GM12878 (cell line): ENCODE results near the gene GRK5. TPM values are rescaled to one million over a fixed set of nuclear protein-coding genes. Genes with fewer than 3 reads are reported as not detected.

Experiments used
- ATAC-seq: fragments of 200-7000 bp; cut with Tn5 transposase; 3 replicates; pipeline ENCODE4 v1.9.1; 2020; ENCODE audit warnings: mild to moderate bottlenecking, moderate library complexity
- BruUV-seq: library from RNA; stranded (reverse); fragments of 400-500 nt; replicated peaks from 2 replicates; lab custom pipeline; 2021; lab: Mats Ljungman, UMichigan
- CTCF ChIA-PET: fragments of 300-600 bp; sonication (Branson Sonifier 250); formaldehyde crosslinking; extraction: SDS; loops from one replicate; lab custom pipeline; 2021; ENCODE audit warnings: inconsistent platforms; lab: Yijun Ruan, JAX
- POLR2A ChIA-PET: fragments of 350-600 bp; formaldehyde crosslinking; extraction: SDS; loops from one replicate; lab custom pipeline; 2021; ENCODE audit warnings: inconsistent platforms; lab: Charles Lee
- RAD21 ChIA-PET: fragments of 300-600 bp; sonication (Branson Sonifier 250); formaldehyde crosslinking; loops from one replicate; lab custom pipeline; 2023; ENCODE audit warnings: antibody characterized with exemption; ENCODE audit not compliant: unreplicated experiment; lab: Charles Lee
- SMC1A ChIA-PET: fragments of 300-600 bp; sonication (Branson Sonifier 250); formaldehyde crosslinking; loops from one replicate; lab custom pipeline; 2023; ENCODE audit not compliant: unreplicated experiment, uncharacterized antibody; lab: Charles Lee
- DNase-seq: peaks from one replicate; pipeline ENCODE4 v3.0.0-alpha.2; 2011; ENCODE audit warnings: low read depth, low spot score
- FAIRE-seq: peaks from 3 replicates; lab custom pipeline; 2011; peaks lifted over from hg19 to GRCh38; lab: Jason Lieb, UNC
- H2AFZ ChIP-seq: 2 replicates; pipeline ENCODE4 v1.6.0; 2011; ENCODE audit warnings: low read depth, low read length, control low read depth; ENCODE audit not compliant: control insufficient read depth
- H3K27ac ChIP-seq: 2 replicates; pipeline ENCODE4 v1.5.1; 2011; ENCODE audit warnings: control low read depth; ENCODE audit not compliant: control insufficient read depth, insufficient read depth
- H3K27me3 ChIP-seq, 2 experiments: replicated peaks in 1 of 2; 2 replicates each; pipeline versions ENCODE4 v1.6.0 to v1.6.1; 2011; ENCODE audit warnings: low read length in 1 of 2; ENCODE audit not compliant: control insufficient read depth in 2 of 2, insufficient read depth in 2 of 2
- H3K36me3 ChIP-seq, 2 experiments: 2 replicates each; pipeline ENCODE4 v1.5.1; 2011; ENCODE audit warnings: low read length in 1 of 2; ENCODE audit not compliant: control insufficient read depth in 2 of 2, insufficient read depth in 2 of 2
- H3K4me1 ChIP-seq: 2 replicates; pipeline ENCODE4 v1.6.1; 2011; ENCODE audit warnings: mild to moderate bottlenecking, low read length, moderate library complexity, mixed read lengths; ENCODE audit not compliant: control insufficient read depth, insufficient read depth
- H3K4me2 ChIP-seq: 2 replicates; pipeline ENCODE4 v1.6.0; 2011; ENCODE audit warnings: control low read depth; ENCODE audit not compliant: control insufficient read depth, insufficient read depth
- H3K4me3 ChIP-seq: fragments of 200-600 bp; sonication (generic); 2 replicates; pipeline ENCODE4 v1.5.1; 2016
- H3K79me2 ChIP-seq: 2 replicates; pipeline ENCODE4 v1.6.0; 2011; ENCODE audit warnings: low read length; ENCODE audit not compliant: control insufficient read depth, insufficient read depth
- H3K9ac ChIP-seq: 2 replicates; pipeline ENCODE4 v1.8.0; 2011; ENCODE audit warnings: low read length, control low read depth, mixed read lengths; ENCODE audit not compliant: control insufficient read depth, insufficient read depth
- H3K9me3 ChIP-seq: replicated peaks from 3 replicates; pipeline ENCODE4 v1.5.1; 2011; ENCODE audit warnings: mild to moderate bottlenecking, low read length; ENCODE audit not compliant: control insufficient read depth, insufficient read depth
- H4K20me1 ChIP-seq: 2 replicates; pipeline ENCODE4 v1.6.0; 2011; ENCODE audit not compliant: control insufficient read depth, insufficient read depth
- CEBPB ChIP-seq, 2 experiments: fragments of 150-350 bp in 1 of 2; IDR thresholded peaks; 2 replicates each; pipeline ENCODE4 v1.6.1; 2012 to 2014; ENCODE audit warnings: low read depth in 2 of 2, low read length in 2 of 2, borderline replicate concordance in 1 of 2, inconsistent platforms in 1 of 2
- JUND ChIP-seq: IDR thresholded peaks from 2 replicates; pipeline ENCODE4 v1.6.1; 2012; ENCODE audit warnings: low read depth, mild to moderate bottlenecking, low read length, improper control_type of control experiment, moderate library complexity
- KLF5 ChIP-seq: fragments of 450-650 bp; IDR thresholded peaks from 2 replicates; pipeline ENCODE4 v1.6.1; 2014; ENCODE audit warnings: mild to moderate bottlenecking; ENCODE audit not compliant: partially characterized antibody
- MTA2 ChIP-seq: fragments of 450-650 bp; IDR thresholded peaks from 2 replicates; pipeline ENCODE4 v1.6.1; 2016; ENCODE audit warnings: low read depth, mild to moderate bottlenecking, moderate library complexity
- MXI1 ChIP-seq: fragments of 150-350 bp; IDR thresholded peaks from 2 replicates; pipeline ENCODE4 v1.6.1; 2011; ENCODE audit warnings: low read depth, mild to moderate bottlenecking, inconsistent platforms, low read length, improper control_type of control experiment
- SUZ12 ChIP-seq: fragments of 200-600 bp; sonication (generic); IDR thresholded peaks from one replicate; pipeline ENCODE4 v1.6.1; 2018; ENCODE audit warnings: antibody characterized with exemption, mild to moderate bottlenecking; ENCODE audit not compliant: unreplicated experiment
- ZNF217 ChIP-seq: fragments of 450-650 bp; IDR thresholded peaks from 2 replicates; pipeline ENCODE4 v1.6.1; 2017; ENCODE audit warnings: antibody characterized with exemption, mild to moderate bottlenecking
- ZNF592 ChIP-seq: fragments of 450-650 bp; IDR thresholded peaks from 2 replicates; pipeline ENCODE4 v1.6.1; 2017; ENCODE audit warnings: mild to moderate bottlenecking, moderate library complexity
- ZNF622 ChIP-seq: fragments of 450-650 bp; IDR thresholded peaks from 2 replicates; pipeline ENCODE4 v1.6.1; 2017; ENCODE audit warnings: mild to moderate bottlenecking, inconsistent platforms
- ZNF687 ChIP-seq: fragments of 450-650 bp; IDR thresholded peaks from 2 replicates; pipeline ENCODE4 v1.6.1; 2017; ENCODE audit warnings: mild to moderate bottlenecking, moderate library complexity
- ZSCAN29 ChIP-seq: fragments of 450-650 bp; IDR thresholded peaks from 2 replicates; pipeline ENCODE4 v1.6.1; 2017; ENCODE audit warnings: mild to moderate bottlenecking, moderate library complexity
- WGBS: methylation state at CpG from one replicate; pipeline ENCODE4 v1.1.6; 2016; ENCODE audit warnings: low lambda C conversion rate; ENCODE audit not compliant: insufficient replicate concordance, insufficient coverage; ENCODE audit errors: missing lambda C conversion rate; 5-methylcytosine and 5-hydroxymethylcytosine counted together
- in situ Hi-C: fragments of 300-500 bp; cut with MboI; formaldehyde crosslinking; loops from 9 replicates; pipeline ENCODE4 v1.14.3; 2018; ENCODE audit warnings: mixed read lengths
- intact Hi-C: fragments of 100-400 bp; cut with micrococcal nuclease; formaldehyde crosslinking; loops from one replicate; pipeline ENCODE4 v1.14.2; 2022; ENCODE audit not compliant: unreplicated experiment
- polyA plus RNA-seq, 11 experiments: library from polyadenylated mRNA; depleted of rRNA in 4 of 11; unstranded in 6 of 11; stranded (reverse) in 5 of 11; fragments of >200 nt; fragmentation: Nextera tagmentation in 4 of 11; fragmentation: Illumina TruSeq in 1 of 11; extraction: Ambion mirVana in 4 of 11; extraction: Trizol in 1 of 11; gene quantifications; 1 replicate in 1 of 11; 2 replicates in 10 of 11; pipeline versions ENCODE4 v1.2.1 to v1.2.3, GENCODE V29; 2011 to 2016; ENCODE audit warnings: inconsistent platforms in 2 of 11, missing spikeins in 2 of 11, low read depth in 1 of 11
- total RNA-seq, 4 experiments: library from RNA; depleted of rRNA in 3 of 4; stranded (reverse); fragments of >200 nt in 3 of 4; fragmentation: Illumina TruSeq in 1 of 4; extraction: Trizol in 1 of 4; gene quantifications; 2 replicates each; pipeline versions ENCODE4 v1.2.1 to v1.2.3, GENCODE V29; 2013 to 2021

GRK5 gene
- total and polyA plus RNA-seq, 10 of the 15 experiments (the other 5 are each of a cell fraction or from before 2014, with no cell fraction given), result 0.11 to 22.1 (median 10.0) TPM

GRCh38 chr10:119405520-119405807 lies 198.1 kb downstream of the GRK5 start (continued):
- no peak for TF ChIP-seq ZNF592
- no peak for TF ChIP-seq MTA2

- H3K36me3 ChIP-seq, result peaks cover 1 to 6% of the 10 kb centered on the region in 2 experiments; a peak in 3 of 4 replicates
- DNase-seq, result no peak
- intact Hi-C loops (no loop called here), in situ Hi-C loops (no loop called here)
- no TSS peak for BruUV-seq
- no peak for ATAC-seq
- no peaks in the 10 kb centered on the region for H3K79me2 ChIP-seq
- TF ChIP-seq CEBPB (IDR thresholded peaks at IDR 0.05; ENCODE audit: borderline replicate concordance in 1 of 2, low read depth in 2 of 2, low read length in 2 of 2) (no peak), KLF5 (no peak), ZNF622 (no peak), SUZ12 (no peak), ZNF217 (no peak), ZSCAN29 (no peak), ZNF687 (no peak), MXI1 (no peak), JUND (no peak)
- H3K4me3 ChIP-seq, result no peak overlapping the region
- ChIA-PET SMC1A (interaction anchor here (1.0 to 1.7 kb wide), 2 partner anchors 16 to 206 kb away, joined by 3 to 4 read pairs; no protein-coding TSS in a partner anchor), CTCF (interaction anchor here (0.9 to 2.0 kb wide), 9 partner anchors 9 to 207 kb away, joined by 3 to 10 read pairs (median 3); no protein-coding TSS in a partner anchor), POLR2A (interaction anchor here (0.6 kb wide), 1 partner anchor 507 kb away, joined by 3 read pairs; no protein-coding TSS in a partner anchor), RAD21 (interaction anchor here (1.5 to 2.0 kb wide), 2 partner anchors 97 to 200 kb away, joined by 3 to 7 read pairs; partner anchors contain the start of gene GRK5)
- 95% methylated on average over 3 of the region's 3 CpGs for WGBS
- no peaks in the 10 kb centered on the region for H4K20me1 ChIP-seq
- no peak overlapping the region for H3K4me2 ChIP-seq
- FAIRE-seq, result no peak
- H2AFZ ChIP-seq, result no peak overlapping the region
- H3K27me3 ChIP-seq, result no peaks in the 10 kb centered on the region
- H3K4me1 ChIP-seq, result peaks cover 7% of the 10 kb centered on the region; the same call in 1 of the 2 replicates
- no peak overlapping the region for H3K9ac ChIP-seq
- no peak overlapping the region for H3K27ac ChIP-seq
- H3K9me3 ChIP-seq, result no peaks in the 10 kb centered on the region
These were observed 198.8 kb downstream of the GRK5 start for GRCh38 chr10:119406137-119406536.
